GM23248 (cell line): Measurements from ENCODE around the gene ZNF107. TPM values are rescaled to one million over a fixed set of nuclear protein-coding genes. Genes with fewer than 3 reads are reported as not detected.
A peak's percentile ranks its signal among the peaks of the same experiment; 100 is the strongest.
"Not testable (repeated sequence)": the region's sequence is repeated elsewhere in the genome, so short reads cannot be mapped to it uniquely, and the experiment has no call there.

Experiments
- DNase-seq: peaks from one replicate; pipeline ENCODE4 v3.0.0-alpha.2; 2015
- H2AFZ ChIP-seq: fragments of 200-600 bp; sonication (generic); 2 replicates; pipeline ENCODE4 v1.6.1; 2016; ENCODE audit warnings: antibody characterized with exemption
- H3F3A ChIP-seq: fragments of 200-600 bp; sonication (generic); 2 replicates; pipeline ENCODE4 v1.6.1; 2016; ENCODE audit warnings: mild to moderate bottlenecking, antibody characterized with exemption, mixed run types; ENCODE audit not compliant: insufficient read depth
- H3K27ac ChIP-seq: fragments of 200-600 bp; sonication (generic); 2 replicates; pipeline ENCODE4 v1.5.1; 2016; ENCODE audit warnings: mild to moderate bottlenecking
- H3K27me3 ChIP-seq: fragments of 200-600 bp; sonication (generic); replicated peaks from 2 replicates; pipeline ENCODE4 v1.6.1; 2016; ENCODE audit warnings: mild to moderate bottlenecking; ENCODE audit not compliant: insufficient read depth
- H3K36me3 ChIP-seq: fragments of 200-600 bp; sonication (generic); 2 replicates; pipeline ENCODE4 v1.6.1; 2016; ENCODE audit warnings: low read depth, mild to moderate bottlenecking
- H3K4me1 ChIP-seq: fragments of 200-600 bp; sonication (generic); 2 replicates; pipeline ENCODE4 v1.6.1; 2016; ENCODE audit warnings: mild to moderate bottlenecking; ENCODE audit not compliant: insufficient read depth
- H3K4me2 ChIP-seq: fragments of 200-600 bp; sonication (generic); one replicate; pipeline ENCODE4 v1.6.1; 2016; ENCODE audit warnings: mild to moderate bottlenecking; ENCODE audit not compliant: unreplicated experiment
- H3K4me3 ChIP-seq: fragments of 200-600 bp; sonication (generic); 2 replicates; pipeline ENCODE4 v1.5.1; 2016; ENCODE audit warnings: mild to moderate bottlenecking
- H3K79me2 ChIP-seq: fragments of 200-600 bp; sonication (generic); 2 replicates; pipeline ENCODE4 v1.6.1; 2016; ENCODE audit warnings: mild to moderate bottlenecking; ENCODE audit not compliant: insufficient read depth
- H3K9ac ChIP-seq: fragments of 200-600 bp; sonication (generic); 2 replicates; pipeline ENCODE4 v1.6.1; 2016; ENCODE audit warnings: mild to moderate bottlenecking
- H3K9me2 ChIP-seq: fragments of 200-600 bp; sonication (generic); 2 replicates; pipeline ENCODE4 v1.6.1; 2016; ENCODE audit warnings: mixed run types, mild to moderate bottlenecking, moderate library complexity; ENCODE audit not compliant: insufficient read depth
- H3K9me3 ChIP-seq: fragments of 200-600 bp; sonication (generic); one replicate; pipeline ENCODE4 v1.6.1; 2017; ENCODE audit warnings: low read depth
- H4K20me1 ChIP-seq: fragments of 200-600 bp; sonication (generic); 2 replicates; pipeline ENCODE4 v1.6.0; 2016; ENCODE audit not compliant: insufficient read depth
- EZH2 ChIP-seq: fragments of 200-600 bp; sonication (generic); IDR thresholded peaks from 2 replicates; pipeline ENCODE4 v1.6.1; 2018; ENCODE audit warnings: antibody characterized with exemption, mild to moderate bottlenecking; ENCODE audit not compliant: insufficient read depth, poor library complexity, severe bottlenecking
- EZH2phosphoT487 ChIP-seq: fragments of 200-600 bp; sonication (generic); IDR thresholded peaks from 2 replicates; pipeline ENCODE4 v1.6.1; 2018; ENCODE audit warnings: antibody characterized with exemption, moderate library complexity, mild to moderate bottlenecking, low read depth; ENCODE audit not compliant: insufficient read depth
- WGBS, 2 experiments: methylation state at CpG; one replicate each; pipeline ENCODE4 v1.1.6; 2015 to 2017; ENCODE audit warnings: low lambda C conversion rate in 2 of 2, low coverage in 1 of 2; ENCODE audit errors: missing lambda C conversion rate in 2 of 2; 5-methylcytosine and 5-hydroxymethylcytosine counted together
- in situ Hi-C: fragments of 300-500 bp; cut with MboI; formaldehyde crosslinking; loops from 2 replicates; pipeline ENCODE4 v1.15.0; 2020
- polyA plus RNA-seq: library from polyadenylated mRNA; unstranded; fragments of >200 nt; fragmentation: Nextera tagmentation; extraction: Ambion mirVana; gene quantifications from 2 replicates; pipeline ENCODE4 v1.2.1, GENCODE V29; 2016
- total RNA-seq: library from RNA; depleted of rRNA; stranded (reverse); fragments of >200 nt; shearing (Covaris generic); gene quantifications from 2 replicates; pipeline ENCODE4 v1.2.3, GENCODE V29; 2014

The ZNF107 gene
- total and polyA plus RNA-seq, 2 experiments from 2014 or later: 2.5 to 3.2 TPM

DNA sequence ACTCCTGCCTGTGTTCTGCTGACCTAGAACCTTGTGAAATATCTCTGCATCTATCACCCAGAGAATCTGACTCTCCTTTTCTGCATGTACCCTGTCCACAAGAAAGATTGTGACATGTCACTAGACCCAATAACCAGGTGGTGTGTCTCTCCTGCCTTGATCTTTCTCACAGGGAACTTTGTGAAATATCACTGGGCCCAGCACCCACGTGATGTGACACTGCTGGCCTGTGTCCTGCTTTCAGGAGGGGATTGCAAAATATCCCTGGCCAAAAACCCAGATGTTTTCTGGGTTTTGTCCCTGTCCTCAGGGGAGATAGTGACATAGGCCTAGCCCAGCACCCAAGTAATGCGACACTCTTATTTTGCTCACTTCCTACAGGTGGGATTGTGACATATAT, 10.1 kb upstream of the ZNF107 start:
- H4K20me1 ChIP-seq: no peaks in the 10 kb centered on the region
- no peak overlapping the region for H2AFZ ChIP-seq
- H3K4me3 ChIP-seq: no peak overlapping the region
- no peak overlapping the region for H3K9ac ChIP-seq
- no peaks in the 10 kb centered on the region for H3K79me2 ChIP-seq
- no peaks in the 10 kb centered on the region for H3K36me3 ChIP-seq
- no peaks in the 10 kb centered on the region for H3K9me3 ChIP-seq
- WGBS, 2 experiments: 35 to 36% methylated on average over 2 of the region's 2 CpGs
- in situ Hi-C loops: no loop called here
- DNase-seq: no peak
- no peaks in the 10 kb centered on the region for H3F3A ChIP-seq
- H3K27ac ChIP-seq: no peak overlapping the region
- H3K9me2 ChIP-seq: no peaks in the 10 kb centered on the region
- no peaks in the 10 kb centered on the region for H3K27me3 ChIP-seq
- TF ChIP-seq EZH2 (no peak), EZH2phosphoT487 (no peak)
- no peak overlapping the region for H3K4me2 ChIP-seq
- no peaks in the 10 kb centered on the region for H3K4me1 ChIP-seq

GRCh38 chr7:64656489-64656888, 9.4 kb upstream of the ZNF107 start:
- Histone ChIP-seq H3K4me3 (no peak overlapping the region), H3K9me3 (no peaks in the 10 kb centered on the region), H3K27me3 (no peaks in the 10 kb centered on the region), H3K4me2 (no peak overlapping the region), H4K20me1 (no peaks in the 10 kb centered on the region), H3K27ac (no peak overlapping the region), H3K79me2 (no peaks in the 10 kb centered on the region), H3K9me2 (no peaks in the 10 kb centered on the region), H3K36me3 (no peaks in the 10 kb centered on the region), H3K4me1 (no peaks in the 10 kb centered on the region), H3K9ac (no peak overlapping the region), H2AFZ (no peak overlapping the region), H3F3A (no peaks in the 10 kb centered on the region)
- TF ChIP-seq EZH2 (no peak), EZH2phosphoT487 (no peak)
- DNase-seq: no peak
- in situ Hi-C loops: no loop called here
- 68 to 73% methylated on average over 3 of the region's 3 CpGs for WGBS, 2 experiments

DNA sequence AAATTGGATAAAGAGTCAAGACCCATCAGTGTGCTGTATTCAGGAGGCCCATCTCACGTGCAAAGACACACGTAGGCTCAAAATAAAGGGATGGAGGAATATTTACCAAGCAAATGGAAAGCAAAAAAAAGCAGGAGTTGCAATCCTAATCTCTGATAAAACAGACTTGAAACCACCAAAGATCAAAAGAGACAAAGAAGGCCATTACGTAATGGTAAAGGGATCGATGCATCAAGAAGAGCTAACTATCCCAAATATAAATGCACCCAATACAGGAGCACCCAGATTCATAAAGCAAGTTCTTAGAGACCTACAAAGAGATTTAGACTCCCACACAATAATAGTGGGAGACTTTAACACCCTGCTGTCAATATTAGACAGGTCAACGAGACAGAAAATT, 3.8 kb upstream of the ZNF107 start:
- not testable (repeated sequence) for H3K9ac ChIP-seq
- WGBS, 2 experiments: 76 to 80% methylated on average over 5 of the region's 5 CpGs

GRCh38 chr7:64666663-64667050, 724 bp downstream of the ZNF107 start:
- 0 to 2% methylated on average over 2 of the region's 2 CpGs for WGBS, 2 experiments

More for the DNA sequence above, 3.8 kb upstream of the ZNF107 start:
- H3K4me2 ChIP-seq, H4K20me1 ChIP-seq, H2AFZ ChIP-seq, H3K9me2 ChIP-seq, DNase-seq, H3K27ac ChIP-seq, in situ Hi-C loops, H3K36me3 ChIP-seq, H3K4me3 ChIP-seq, H3F3A ChIP-seq, H3K79me2 ChIP-seq, H3K9me3 ChIP-seq, H3K27me3 ChIP-seq, H3K4me1 ChIP-seq: not testable (repeated sequence)

DNA sequence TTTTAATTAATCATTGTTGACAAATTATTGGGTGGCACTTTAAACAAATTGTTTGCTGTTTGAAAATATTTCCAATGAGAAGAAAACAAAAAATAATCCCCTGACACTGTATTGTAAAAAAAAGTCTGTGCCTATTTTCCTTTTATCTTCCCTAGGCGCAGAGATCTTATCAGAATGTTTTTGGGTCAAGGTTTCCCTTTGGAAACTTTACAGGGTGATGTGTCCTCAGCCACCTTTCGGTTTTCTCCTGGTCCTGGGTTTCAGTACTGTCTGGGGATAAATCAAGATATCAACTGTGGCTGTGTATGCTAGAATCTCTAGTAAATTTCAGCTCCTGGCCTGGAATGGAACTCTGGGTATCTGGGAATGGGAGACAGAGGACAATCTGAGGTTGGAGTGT, 1.4 kb downstream of the ZNF107 start:
- peaks cover 60% of the 10 kb centered on the region for H3K79me2 ChIP-seq
- TF ChIP-seq EZH2 (no peak), EZH2phosphoT487 (no peak)
- H3K27me3 ChIP-seq: no peaks in the 10 kb centered on the region
- H3K4me2 ChIP-seq: peak overlapping the region; percentile 90
- peak overlapping the region; percentile 96 for H3K4me3 ChIP-seq
- no peaks in the 10 kb centered on the region for H3F3A ChIP-seq
- no peaks in the 10 kb centered on the region for H4K20me1 ChIP-seq
- WGBS, 2 experiments: 97 to 99% methylated on average over 2 of the region's 2 CpGs
- H3K27ac ChIP-seq: no peak overlapping the region
- H3K4me1 ChIP-seq: peaks cover 13% of the 10 kb centered on the region
- H3K36me3 ChIP-seq: no peaks in the 10 kb centered on the region
- H2AFZ ChIP-seq: no peak overlapping the region
- peak overlapping the region; percentile 95 for H3K9ac ChIP-seq
- no peak for DNase-seq
- no peaks in the 10 kb centered on the region for H3K9me2 ChIP-seq
- H3K9me3 ChIP-seq: no peaks in the 10 kb centered on the region
- in situ Hi-C loops: no loop called here

More at GRCh38 chr7:64666663-64667050, 724 bp downstream of the ZNF107 start:
- Histone ChIP-seq H4K20me1 (no peaks in the 10 kb centered on the region), H3K4me3 (peak overlapping the region; percentile 96), H3K36me3 (no peaks in the 10 kb centered on the region), H3K4me1 (peaks cover 13% of the 10 kb centered on the region), H3K9me3 (no peaks in the 10 kb centered on the region), H3K9me2 (no peaks in the 10 kb centered on the region), H3F3A (no peaks in the 10 kb centered on the region), H3K27ac (peak overlapping the region; percentile 87; the same call in 1 of the 2 replicates), H2AFZ (peak overlapping the region; percentile 99), H3K4me2 (peak overlapping the region; percentile 90), H3K27me3 (no peaks in the 10 kb centered on the region), H3K79me2 (peaks cover 53% of the 10 kb centered on the region), H3K9ac (peak overlapping the region; percentile 95)
- in situ Hi-C loops: no loop called here
- DNase-seq: no peak
- TF ChIP-seq EZH2 (no peak), EZH2phosphoT487 (no peak)
